ENCODE results near the gene REXO1.
A peak's percentile ranks its signal among the peaks of the same experiment; 100 is the strongest.
"Not testable (repeated sequence)": the region's sequence is repeated elsewhere in the genome, so short reads cannot be mapped to it uniquely, and the experiment has no call there.

Gene REXO1

GRCh38 chr19:1811472-1811894 is 36.8 kb downstream of the REXO1 start:
- DNase-seq: no peak

- no peak for DNase-seq
Measured at GRCh38 chr19:1810439-1811160, 37.7 kb downstream of the REXO1 start.

GRCh38 chr19:1809678-1810077 is 38.6 kb downstream of the REXO1 start:
- DNase-seq: no peak

GRCh38 chr19:1808395-1808731 is 39.9 kb downstream of the REXO1 start:
- no peak for DNase-seq

GRCh38 chr19:1807695-1808394 is 40.4 kb downstream of the REXO1 start:
- DNase-seq: no peak

- no peak for DNase-seq
Measured at GRCh38 chr19:1807030-1807694, 41.1 kb downstream of the REXO1 start.

GRCh38 chr19:1806184-1807029 is 41.9 kb downstream of the REXO1 start:
- DNase-seq: no peak

- no peak for DNase-seq
Measured at GRCh38 chr19:1805401-1806183, 42.7 kb downstream of the REXO1 start.

- DNase-seq: no peak
Measured at GRCh38 chr19:1804858-1805257, 43.4 kb downstream of the REXO1 start.

GRCh38 chr19:1799695-1800342 is 48.5 kb downstream of the REXO1 start:
- DNase-seq: peak; percentile 83

- DNase-seq: not testable (repeated sequence)
Measured at GRCh38 chr19:1797313-1797712, 51.0 kb downstream of the REXO1 start.

GRCh38 chr19:1796395-1797142 is 51.7 kb downstream of the REXO1 start:
- no peak for DNase-seq

GRCh38 chr19:1794424-1795172 is 53.7 kb downstream of the REXO1 start:
- DNase-seq: no peak

GRCh38 chr19:1791879-1792278 is 56.4 kb downstream of the REXO1 start:
- DNase-seq: no peak

GRCh38 chr19:1790054-1790792 is 58.1 kb downstream of the REXO1 start:
- no peak for DNase-seq

- no peak for DNase-seq
Measured at GRCh38 chr19:1789261-1790041, 58.8 kb downstream of the REXO1 start.

- no peak for DNase-seq
Measured at GRCh38 chr19:1787116-1787515, 61.2 kb downstream of the REXO1 start.

GRCh38 chr19:1786668-1787067 is 61.6 kb downstream of the REXO1 start:
- no peak for DNase-seq

GRCh38 chr19:1785310-1785709 is 63.0 kb downstream of the REXO1 start:
- DNase-seq: no peak
